H9 (cell line): ENCODE results near the gene TEAD2. TPM values are rescaled to one million over a fixed set of nuclear protein-coding genes. Genes with fewer than 3 reads are reported as not detected.

Experiments
- DNase-seq: peaks from one replicate; pipeline ENCODE4 v3.0.0-alpha.2; 2017
- H2AFZ ChIP-seq: one replicate; pipeline ENCODE4 v1.6.1; 2013; ENCODE audit warnings: mild to moderate bottlenecking, low read length, control low read depth, moderate library complexity
- H2AK5ac ChIP-seq: 2 replicates; pipeline ENCODE4 v1.6.1; 2013; ENCODE audit warnings: low read length, control low read depth, mixed read lengths; ENCODE audit not compliant: insufficient read length
- H2BK120ac ChIP-seq: one replicate; pipeline ENCODE4 v1.6.1; 2013; ENCODE audit warnings: low read depth, mild to moderate bottlenecking, low read length, control low read depth, inconsistent platforms; ENCODE audit not compliant: poor library complexity, severe bottlenecking
- H2BK12ac ChIP-seq: 2 replicates; pipeline ENCODE4 v1.6.1; 2013; ENCODE audit warnings: low read length, control low read depth, mixed read lengths, low read depth; ENCODE audit not compliant: insufficient read length
- H2BK15ac ChIP-seq: 2 replicates; pipeline ENCODE4 v1.6.1; 2013; ENCODE audit warnings: low read depth, low read length, control low read depth
- H2BK20ac ChIP-seq: one replicate; pipeline ENCODE4 v1.6.1; 2013; ENCODE audit warnings: low read depth, mild to moderate bottlenecking, low read length, control low read depth, inconsistent platforms; ENCODE audit not compliant: poor library complexity, severe bottlenecking
- H2BK5ac ChIP-seq: 2 replicates; pipeline ENCODE4 v1.6.1; 2013; ENCODE audit warnings: low read length, control low read depth, mixed read lengths; ENCODE audit not compliant: insufficient read length
- H3K14ac ChIP-seq: 2 replicates; pipeline ENCODE4 v1.6.1; 2013; ENCODE audit warnings: low read length, control low read depth; ENCODE audit not compliant: insufficient read depth
- H3K18ac ChIP-seq: 2 replicates; pipeline ENCODE4 v1.6.1; 2013; ENCODE audit warnings: low read depth, mild to moderate bottlenecking, mixed read lengths, low read length, control low read depth; ENCODE audit not compliant: insufficient read length
- H3K23ac ChIP-seq: 2 replicates; pipeline ENCODE4 v1.6.1; 2013; ENCODE audit warnings: low read length, control low read depth, mixed read lengths, low read depth; ENCODE audit not compliant: insufficient read length
- H3K23me2 ChIP-seq: 2 replicates; pipeline ENCODE4 v1.6.1; 2013; ENCODE audit warnings: low read depth, mild to moderate bottlenecking, mixed read lengths, low read length, control low read depth; ENCODE audit not compliant: insufficient read length, poor library complexity, severe bottlenecking
- H3K27ac ChIP-seq: 2 replicates; pipeline ENCODE4 v1.5.1; 2013; ENCODE audit warnings: low read length, control low read depth, mixed read lengths, low read depth; ENCODE audit not compliant: insufficient read length
- H3K27me3 ChIP-seq: 2 replicates; pipeline ENCODE4 v1.6.1; 2013; ENCODE audit warnings: low read length, control low read depth, inconsistent platforms; ENCODE audit not compliant: insufficient read depth
- H3K4ac ChIP-seq: 2 replicates; pipeline ENCODE4 v1.6.1; 2013; ENCODE audit warnings: low read depth, mild to moderate bottlenecking, control low read depth, inconsistent platforms, low read length, moderate library complexity
- H3K4me1 ChIP-seq: 2 replicates; pipeline ENCODE4 v1.6.1; 2013; ENCODE audit warnings: low read length, control low read depth, inconsistent platforms; ENCODE audit not compliant: insufficient read depth
- H3K4me2 ChIP-seq: 2 replicates; pipeline ENCODE4 v1.6.1; 2013; ENCODE audit warnings: low read length, control low read depth, mixed read lengths; ENCODE audit not compliant: insufficient read length, insufficient read depth
- H3K56ac ChIP-seq: 2 replicates; pipeline ENCODE4 v1.6.1; 2013; ENCODE audit warnings: low read depth, mild to moderate bottlenecking, mixed read lengths, low read length, control low read depth; ENCODE audit not compliant: insufficient read length
- H3K79me1 ChIP-seq: 2 replicates; pipeline ENCODE4 v1.6.1; 2013; ENCODE audit warnings: low read depth, mild to moderate bottlenecking, moderate library complexity, low read length, control low read depth, inconsistent platforms; ENCODE audit not compliant: insufficient read depth, poor library complexity, severe bottlenecking
- H3K79me2 ChIP-seq: 2 replicates; pipeline ENCODE4 v1.6.1; 2013; ENCODE audit warnings: low read length, control low read depth, inconsistent platforms; ENCODE audit not compliant: insufficient read depth
- H3K9ac ChIP-seq: 2 replicates; pipeline ENCODE4 v1.6.1; 2013; ENCODE audit warnings: low read length, control low read depth, mixed read lengths; ENCODE audit not compliant: insufficient read length; ENCODE audit errors: extremely low read depth
- H3K9me3 ChIP-seq: one replicate; pipeline ENCODE4 v1.6.1; 2013; ENCODE audit warnings: low read depth, low read length, inconsistent platforms; ENCODE audit not compliant: control insufficient read depth
- H3T11ph ChIP-seq: one replicate; pipeline ENCODE4 v1.6.1; 2013; ENCODE audit warnings: mild to moderate bottlenecking, low read length, control low read depth, inconsistent platforms
- H4K20me1 ChIP-seq: one replicate; pipeline ENCODE4 v1.6.1; 2013; ENCODE audit not compliant: control insufficient read depth, insufficient read length, insufficient read depth
- H4K5ac ChIP-seq: 2 replicates; pipeline ENCODE4 v1.6.1; 2013; ENCODE audit warnings: low read depth, mild to moderate bottlenecking, mixed read lengths, low read length, control low read depth; ENCODE audit not compliant: insufficient read length
- H4K8ac ChIP-seq: replicated peaks from 2 replicates; pipeline ENCODE4 v1.6.1; 2013; ENCODE audit warnings: low read length, control low read depth, mixed read lengths, low read depth; ENCODE audit not compliant: insufficient read length
- H4K91ac ChIP-seq: 2 replicates; pipeline ENCODE4 v1.6.1; 2013; ENCODE audit warnings: low read depth, mild to moderate bottlenecking, moderate library complexity, mixed read lengths, low read length, control low read depth; ENCODE audit not compliant: insufficient read length
- H3K27ac Mint-ChIP-seq, 3 experiments: 2 replicates in 2 of 3; 3 replicates in 1 of 3; pipeline ENCODE4 v1.8.0; 2020 to 2021; ENCODE audit warnings: mixed read lengths in 3 of 3, mild to moderate bottlenecking in 1 of 3, moderate library complexity in 1 of 3
- H3K27me3 Mint-ChIP-seq: 2 replicates; pipeline ENCODE4 v1.8.0; 2021; ENCODE audit warnings: low read depth, mild to moderate bottlenecking, moderate library complexity, mixed read lengths
- H3K36me3 Mint-ChIP-seq, 3 experiments: 2 replicates in 2 of 3; 3 replicates in 1 of 3; pipeline ENCODE4 v1.8.0; 2020 to 2021; ENCODE audit warnings: low read depth in 3 of 3, mixed read lengths in 3 of 3; ENCODE audit not compliant: insufficient read depth in 1 of 3
- H3K4me1 Mint-ChIP-seq, 2 experiments: 2 replicates each; pipeline ENCODE4 v1.8.0; 2020; ENCODE audit warnings: mixed read lengths in 2 of 2
- H3K4me3 Mint-ChIP-seq, 2 experiments: 2 replicates in 1 of 2; 3 replicates in 1 of 2; pipeline ENCODE4 v1.8.0; 2020 to 2021; ENCODE audit warnings: mild to moderate bottlenecking in 2 of 2, mixed read lengths in 2 of 2, moderate library complexity in 1 of 2
- H3K9me3 Mint-ChIP-seq, 2 experiments: 2 replicates in 1 of 2; 3 replicates in 1 of 2; pipeline ENCODE4 v1.8.0; 2020; ENCODE audit warnings: mild to moderate bottlenecking in 2 of 2, mixed read lengths in 2 of 2, moderate library complexity in 1 of 2
- WGBS: extraction: QIAGEN DNeasy Blood & Tissue Kit; methylation state at CpG from one replicate; pipeline ENCODE4 v1.1.7; 2013; ENCODE audit warnings: missing lambda C conversion rate, low lambda C conversion rate, mixed read lengths; ENCODE audit not compliant: insufficient read length; ENCODE audit errors: extremely low coverage; 5-methylcytosine and 5-hydroxymethylcytosine counted together
- total RNA-seq: library from RNA; stranded (reverse); gene quantifications from 2 replicates; pipeline ENCODE4 v1.2.1, GENCODE V29; 2021
- TF ChIP-seq, protein P1 (sequence below): fragments of 200-600 bp; sonication (generic); conservative IDR thresholded peaks from 3 replicates; pipeline ENCODE4 v1.8.0; 2021; ENCODE audit warnings: antibody characterized with exemption, mild to moderate bottlenecking

The TEAD2 gene
- total RNA-seq, 1 experiment from 2014 or later, result 126 TPM

DNA sequence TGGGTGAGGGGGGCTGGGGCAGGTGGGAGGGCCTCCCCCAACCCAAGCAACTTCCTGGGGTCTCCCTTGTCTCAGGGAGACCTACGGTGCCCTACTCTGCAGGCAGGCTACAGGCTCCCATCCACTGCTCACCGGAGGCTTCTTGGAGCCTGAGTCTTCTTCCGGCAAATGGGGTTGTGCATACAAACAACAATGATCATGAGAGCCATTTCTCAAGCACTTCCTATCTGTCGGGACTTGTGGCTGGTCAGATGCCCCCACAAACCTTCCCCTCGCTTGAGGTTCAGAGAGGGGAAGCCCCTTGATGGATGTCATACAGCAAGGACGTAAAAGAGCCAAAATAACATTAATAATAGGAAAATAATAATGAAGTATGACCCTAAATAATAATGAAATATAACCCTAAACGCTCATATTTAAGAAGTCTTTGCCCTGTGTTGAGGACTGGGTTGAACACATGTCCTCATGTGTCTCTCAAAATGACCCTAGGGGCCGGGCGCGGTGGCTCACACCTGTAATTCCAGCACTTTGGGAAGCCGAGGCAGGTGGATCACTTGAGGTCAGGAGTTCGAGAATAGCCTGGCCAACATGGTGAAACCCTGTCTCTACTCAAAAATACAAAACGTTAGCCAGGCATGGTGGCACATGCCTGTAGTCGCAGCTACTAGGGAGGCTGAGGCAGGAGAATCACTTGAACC lies 26.3 kb downstream of the TEAD2 start:
- WGBS, result no CpG with 5 or more reads among the region's 14 CpGs
- H3K4me2 ChIP-seq, result no peak overlapping the region
- H3K56ac ChIP-seq, result no peak overlapping the region
- H3K27ac Mint-ChIP-seq, result peak overlapping the region in 1 of 3 experiments; percentile 9; a peak in 1 of 7 replicates
- no peak overlapping the region for H3K23ac ChIP-seq
- H2AK5ac ChIP-seq, result no peak overlapping the region
- H2AFZ ChIP-seq, result no peak overlapping the region
- no peak overlapping the region for H3T11ph ChIP-seq
- no peak overlapping the region for H3K27ac ChIP-seq
- H2BK15ac ChIP-seq, result no peak overlapping the region
- no peak overlapping the region for H3K4me3 Mint-ChIP-seq
- H4K91ac ChIP-seq, result no peak overlapping the region
- H3K4me1 Mint-ChIP-seq, result peaks cover 28 to 37% of the 10 kb centered on the region in 2 experiments
- H3K23me2 ChIP-seq, result peaks cover 12% of the 10 kb centered on the region
- H3K4me1 ChIP-seq, result peaks cover 2% of the 10 kb centered on the region; the same call in 1 of the 2 replicates
- no peak overlapping the region for H2BK20ac ChIP-seq
- no peak overlapping the region for H3K4ac ChIP-seq
- H3K79me1 ChIP-seq, result no peaks in the 10 kb centered on the region
- no peak overlapping the region for H3K18ac ChIP-seq
- H4K20me1 ChIP-seq, result no peaks in the 10 kb centered on the region
- H2BK5ac ChIP-seq, result no peak overlapping the region
- H3K27me3 ChIP-seq, result peaks cover 3% of the 10 kb centered on the region; the same call in 1 of the 2 replicates
- peaks cover 0 to 3% of the 10 kb centered on the region in 2 experiments; a peak in 2 of 5 replicates for H3K9me3 Mint-ChIP-seq
- TF ChIP-seq, protein P1, sequence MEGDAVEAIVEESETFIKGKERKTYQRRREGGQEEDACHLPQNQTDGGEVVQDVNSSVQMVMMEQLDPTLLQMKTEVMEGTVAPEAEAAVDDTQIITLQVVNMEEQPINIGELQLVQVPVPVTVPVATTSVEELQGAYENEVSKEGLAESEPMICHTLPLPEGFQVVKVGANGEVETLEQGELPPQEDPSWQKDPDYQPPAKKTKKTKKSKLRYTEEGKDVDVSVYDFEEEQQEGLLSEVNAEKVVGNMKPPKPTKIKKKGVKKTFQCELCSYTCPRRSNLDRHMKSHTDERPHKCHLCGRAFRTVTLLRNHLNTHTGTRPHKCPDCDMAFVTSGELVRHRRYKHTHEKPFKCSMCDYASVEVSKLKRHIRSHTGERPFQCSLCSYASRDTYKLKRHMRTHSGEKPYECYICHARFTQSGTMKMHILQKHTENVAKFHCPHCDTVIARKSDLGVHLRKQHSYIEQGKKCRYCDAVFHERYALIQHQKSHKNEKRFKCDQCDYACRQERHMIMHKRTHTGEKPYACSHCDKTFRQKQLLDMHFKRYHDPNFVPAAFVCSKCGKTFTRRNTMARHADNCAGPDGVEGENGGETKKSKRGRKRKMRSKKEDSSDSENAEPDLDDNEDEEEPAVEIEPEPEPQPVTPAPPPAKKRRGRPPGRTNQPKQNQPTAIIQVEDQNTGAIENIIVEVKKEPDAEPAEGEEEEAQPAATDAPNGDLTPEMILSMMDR, result no peak
- H2BK120ac ChIP-seq, result no peak overlapping the region
- no peaks in the 10 kb centered on the region for H3K9me3 ChIP-seq
- no peaks in the 10 kb centered on the region for H3K79me2 ChIP-seq
- no peak overlapping the region for H2BK12ac ChIP-seq
- H3K14ac ChIP-seq, result no peak overlapping the region
- no peak for DNase-seq
- H3K9ac ChIP-seq, result no peak overlapping the region
- peaks cover 18% of the 10 kb centered on the region for H3K27me3 Mint-ChIP-seq
- H4K5ac ChIP-seq, result no peak overlapping the region
- peaks cover 3 to 32% (median 11%) of the 10 kb centered on the region in 3 experiments; a peak in 6 of 7 replicates for H3K36me3 Mint-ChIP-seq
- H4K8ac ChIP-seq, result no peak overlapping the region
